IMR-90 (cell line): ENCODE data around the gene TMEM74B. TPM values are rescaled to one million over a fixed set of nuclear protein-coding genes. Genes with fewer than 3 reads are reported as not detected.

Experiments
- ATAC-seq: fragments of 200-7000 bp; cut with Tn5 transposase; 2 replicates; pipeline ENCODE4 v1.9.1; 2020; ENCODE audit warnings: low read depth, mild to moderate bottlenecking, moderate library complexity
- BruUV-seq: library from RNA; stranded (reverse); fragments of 400-500 nt; replicated peaks from 2 replicates; lab custom pipeline; 2021; lab: Mats Ljungman, UMichigan
- CTCF ChIA-PET: fragments of 300-600 bp; formaldehyde crosslinking; extraction: SDS; loops from one replicate; lab custom pipeline; 2021; ENCODE audit warnings: antibody characterized with exemption; lab: Yijun Ruan, JAX
- POLR2A ChIA-PET: fragments of 300-600 bp; sonication (Branson Sonifier 250); formaldehyde crosslinking; loops from one replicate; lab custom pipeline; 2022; ENCODE audit warnings: antibody characterized with exemption; ENCODE audit not compliant: unreplicated experiment; lab: Charles Lee
- DNase-seq: peaks from one replicate; pipeline ENCODE4 v3.0.0; 2013
- H2AFZ ChIP-seq: replicated peaks from 2 replicates; pipeline ENCODE3; 2013; ENCODE audit warnings: low read length, mild to moderate bottlenecking; ENCODE audit not compliant: poor library complexity
- H2AK5ac ChIP-seq: 2 replicates; pipeline ENCODE4 v1.6.1; 2013; ENCODE audit warnings: low read depth, low read length, inconsistent platforms
- H2AK9ac ChIP-seq: replicated peaks from 2 replicates; pipeline ENCODE3; 2013; ENCODE audit warnings: mild to moderate bottlenecking, low read depth, low read length, moderate library complexity; ENCODE audit not compliant: poor library complexity
- H2BK120ac ChIP-seq: 2 replicates; pipeline ENCODE4 v1.6.1; 2013; ENCODE audit warnings: low read depth, low read length, inconsistent platforms
- H2BK15ac ChIP-seq: 3 replicates; pipeline ENCODE4 v1.6.1; 2013; ENCODE audit warnings: low read depth, low read length, inconsistent platforms
- H2BK20ac ChIP-seq: 2 replicates; pipeline ENCODE4 v1.6.1; 2013; ENCODE audit warnings: low read depth, mild to moderate bottlenecking, inconsistent platforms, low read length, moderate library complexity
- H2BK5ac ChIP-seq: 2 replicates; pipeline ENCODE4 v1.6.1; 2013; ENCODE audit warnings: mild to moderate bottlenecking, low read depth, low read length, inconsistent platforms; ENCODE audit not compliant: poor library complexity, severe bottlenecking
- H3K14ac ChIP-seq: replicated peaks from 2 replicates; pipeline ENCODE4 v1.6.1; 2013; ENCODE audit warnings: low read depth, low read length, inconsistent platforms
- H3K18ac ChIP-seq: 2 replicates; pipeline ENCODE4 v1.6.1; 2013; ENCODE audit warnings: low read depth, low read length, control low read depth
- H3K23ac ChIP-seq: 2 replicates; pipeline ENCODE4 v1.6.1; 2013; ENCODE audit warnings: low read depth, low read length, inconsistent platforms
- H3K27ac ChIP-seq: 2 replicates; pipeline ENCODE4 v1.5.1; 2013; ENCODE audit warnings: mild to moderate bottlenecking, control low read depth, low read length; ENCODE audit not compliant: insufficient read depth
- H3K27me3 ChIP-seq: 2 replicates; pipeline ENCODE4 v1.6.1; 2013; ENCODE audit warnings: low read length; ENCODE audit not compliant: control insufficient read depth, insufficient read depth
- H3K36me3 ChIP-seq: 2 replicates; pipeline ENCODE4 v1.6.1; 2013; ENCODE audit warnings: low read length, mixed read lengths; ENCODE audit not compliant: control insufficient read depth, insufficient read depth
- H3K4ac ChIP-seq: 2 replicates; pipeline ENCODE4 v1.6.1; 2013; ENCODE audit warnings: low read depth, low read length, inconsistent platforms
- H3K4me1 ChIP-seq: 2 replicates; pipeline ENCODE4 v1.6.1; 2013; ENCODE audit warnings: low read length, mixed read lengths; ENCODE audit not compliant: control insufficient read depth, insufficient read depth
- H3K4me2 ChIP-seq: 2 replicates; pipeline ENCODE4 v1.6.1; 2013; ENCODE audit warnings: low read depth, mild to moderate bottlenecking, control low read depth, low read length, moderate library complexity
- H3K4me3 ChIP-seq: 2 replicates; pipeline ENCODE4 v1.5.1; 2013; ENCODE audit warnings: low read depth, mild to moderate bottlenecking, control low read depth, low read length, moderate library complexity; ENCODE audit not compliant: insufficient read depth
- H3K56ac ChIP-seq: 2 replicates; pipeline ENCODE4 v1.6.1; 2013; ENCODE audit warnings: low read length, inconsistent platforms; ENCODE audit not compliant: insufficient read depth; ENCODE audit errors: extremely low read depth
- H3K79me1 ChIP-seq, 2 experiments: 2 replicates each; pipeline ENCODE4 v1.6.1; 2013; ENCODE audit warnings: low read length in 2 of 2, inconsistent platforms in 1 of 2, low read depth in 1 of 2
- H3K9ac ChIP-seq: 2 replicates; pipeline ENCODE4 v1.6.1; 2013; ENCODE audit warnings: low read depth, low read length, control low read depth
- H3K9me1 ChIP-seq: 2 replicates; pipeline ENCODE4 v1.6.1; 2013; ENCODE audit warnings: low read length, inconsistent platforms; ENCODE audit not compliant: insufficient read depth
- H3K9me3 ChIP-seq: 2 replicates; pipeline ENCODE4 v1.6.1; 2013; ENCODE audit warnings: low read length; ENCODE audit not compliant: control insufficient read depth, insufficient read depth
- H4K20me1 ChIP-seq: 2 replicates; pipeline ENCODE4 v1.6.1; 2013; ENCODE audit warnings: low read length, inconsistent platforms; ENCODE audit not compliant: insufficient read depth
- H4K5ac ChIP-seq: 2 replicates; pipeline ENCODE4 v1.6.1; 2013; ENCODE audit warnings: mild to moderate bottlenecking, low read depth, low read length, control low read depth
- H4K8ac ChIP-seq, 2 experiments: 2 replicates each; pipeline ENCODE4 v1.6.1; 2013; ENCODE audit warnings: low read depth in 2 of 2, low read length in 2 of 2, control low read depth in 1 of 2, inconsistent platforms in 1 of 2
- H4K91ac ChIP-seq: 2 replicates; pipeline ENCODE4 v1.6.1; 2013; ENCODE audit warnings: low read depth, low read length, inconsistent platforms; ENCODE audit not compliant: insufficient read depth
- CEBPB ChIP-seq: IDR thresholded peaks from 2 replicates; pipeline ENCODE4 v1.6.1; 2012; ENCODE audit warnings: low read depth, low read length, improper control_type of control experiment
- CHD1 ChIP-seq: IDR thresholded peaks from 2 replicates; pipeline ENCODE4 v1.6.1; 2012; ENCODE audit warnings: low read depth, low read length, improper control_type of control experiment
- WGBS, 2 experiments: methylation state at CpG; one replicate each; pipeline versions ENCODE4 v1.1.5 to v1.1.7; 2013; ENCODE audit warnings: missing lambda C conversion rate in 2 of 2; ENCODE audit not compliant: insufficient read length in 1 of 2; ENCODE audit errors: extremely low coverage in 2 of 2; 5-methylcytosine and 5-hydroxymethylcytosine counted together
- dilution Hi-C: fragments of 300-500 bp; cut with HindIII; formaldehyde crosslinking; loops from one replicate; pipeline ENCODE4 v1.14.3; 2018; ENCODE audit warnings: low sequenced_read_pairs; ENCODE audit not compliant: unreplicated experiment
- in situ Hi-C: fragments of 300-500 bp; cut with MboI; formaldehyde crosslinking; loops from 3 replicates; pipeline ENCODE4 v1.14.3; 2019; ENCODE audit warnings: low sequenced_read_pairs, inconsistent platforms, mixed read lengths
- intact Hi-C: fragments of 100-400 bp; cut with micrococcal nuclease; formaldehyde crosslinking; loops from 2 replicates; pipeline ENCODE4 v1.10.0; 2022
- polyA plus RNA-seq, 3 experiments: library from polyadenylated mRNA; depleted of rRNA; stranded (reverse); fragments of >200 nt; gene quantifications; 2 replicates each; pipeline ENCODE4 v1.2.3, GENCODE V29; 2012; ENCODE audit warnings: low replicate concordance in 1 of 3
- total RNA-seq: library from RNA; depleted of rRNA; stranded (reverse); fragments of >200 nt; gene quantifications from 2 replicates; pipeline ENCODE4 v1.2.3, GENCODE V29; 2012

Gene TMEM74B
- total and polyA plus RNA-seq, 2 of the 4 experiments (the other 2 are of a cell fraction), result 0.03 TPM; not detected in 1

- no peak overlapping the region for H3K4me3 ChIP-seq
- H2BK5ac ChIP-seq, result no peak overlapping the region
- CTCF ChIA-PET, result no interaction called here
- no peak overlapping the region for H3K56ac ChIP-seq
- H2BK120ac ChIP-seq, result no peak overlapping the region
- H2BK20ac ChIP-seq, result no peak overlapping the region
- H3K27ac ChIP-seq, result no peak overlapping the region
- H3K9ac ChIP-seq, result no peak overlapping the region
- peak; percentile 52; the same call in 1 of the 2 replicates for TF ChIP-seq CEBPB
- TF ChIP-seq CHD1, result no peak
- H3K9me3 ChIP-seq, result no peaks in the 10 kb centered on the region
- no peak overlapping the region for H3K4ac ChIP-seq
- BruUV-seq, result no TSS peak
- no peak overlapping the region for H3K4me2 ChIP-seq
- intact Hi-C loops, result no loop called here
- POLR2A ChIA-PET, result no interaction called here
- DNase-seq (no peak), ATAC-seq (no peak)
- no peaks in the 10 kb centered on the region for H3K4me1 ChIP-seq
- H2AK5ac ChIP-seq, result no peak overlapping the region
- no peak overlapping the region for H3K23ac ChIP-seq
- dilution Hi-C loops, result no loop called here
- H4K91ac ChIP-seq, result no peak overlapping the region
- H3K27me3 ChIP-seq, result no peaks in the 10 kb centered on the region
- H3K14ac ChIP-seq, result no peak overlapping the region
- H3K79me1 ChIP-seq, result peaks cover 0 to 16% of the 10 kb centered on the region in 2 experiments; a peak in 3 of 4 replicates
- WGBS, 2 experiments, result no CpG with 5 or more reads among the region's 4 CpGs
- no peak overlapping the region for H3K18ac ChIP-seq
- no peak overlapping the region for H4K8ac ChIP-seq
- peaks cover 5% of the 10 kb centered on the region; the same call in 1 of the 2 replicates for H4K20me1 ChIP-seq
- no peak overlapping the region for H2AK9ac ChIP-seq
- in situ Hi-C loops, result no loop called here
- no peak overlapping the region for H2BK15ac ChIP-seq
- no peak overlapping the region for H2AFZ ChIP-seq
- no peak overlapping the region for H4K5ac ChIP-seq
- no peaks in the 10 kb centered on the region; the same call in 1 of the 2 replicates for H3K9me1 ChIP-seq
- peaks cover 23% of the 10 kb centered on the region for H3K36me3 ChIP-seq
These were observed 47.5 kb downstream of the TMEM74B start for GRCh38 chr20:1137236-1137635.
